MCF 10A (cell line): ENCODE results near the gene MAML2. TPM values are rescaled to one million over a fixed set of nuclear protein-coding genes. Genes with fewer than 3 reads are reported as not detected.

Experiments used
- BruUV-seq: library from RNA; stranded (reverse); fragments of 400-500 nt; replicated peaks from 2 replicates; lab custom pipeline; 2021; lab: Mats Ljungman, UMichigan
- CTCF ChIA-PET: fragments of 300-600 bp; sonication (Branson Sonifier 250); formaldehyde crosslinking; extraction: SDS; loops from one replicate; lab custom pipeline; 2021; ENCODE audit warnings: antibody characterized with exemption, inconsistent platforms; lab: Yijun Ruan, JAX
- POLR2A ChIA-PET: fragments of 300-600, 350-650 bp; sonication (Branson Sonifier 250); formaldehyde crosslinking; extraction: SDS; loops from one replicate; lab custom pipeline; 2020; ENCODE audit warnings: antibody characterized with exemption, inconsistent platforms; lab: Yijun Ruan, JAX
- DNase-seq: peaks from one replicate; pipeline ENCODE4 v3.0.0-alpha.2; 2018; ENCODE audit not compliant: unreplicated experiment
- H3K27ac Mint-ChIP-seq: one replicate; pipeline ENCODE4 v1.8.0; 2022; ENCODE audit warnings: mild to moderate bottlenecking, low read depth, mixed read lengths; ENCODE audit not compliant: unreplicated experiment
- H3K27me3 Mint-ChIP-seq: one replicate; pipeline ENCODE4 v1.8.0; 2022; ENCODE audit warnings: mixed read lengths; ENCODE audit not compliant: insufficient read depth, unreplicated experiment
- H3K36me3 Mint-ChIP-seq: one replicate; pipeline ENCODE4 v1.8.0; 2022; ENCODE audit warnings: mild to moderate bottlenecking, moderate library complexity, mixed read lengths; ENCODE audit not compliant: insufficient read depth, unreplicated experiment
- H3K4me1 Mint-ChIP-seq: one replicate; pipeline ENCODE4 v1.8.0; 2022; ENCODE audit warnings: mixed read lengths; ENCODE audit not compliant: insufficient read depth, unreplicated experiment
- H3K4me3 Mint-ChIP-seq: one replicate; pipeline ENCODE4 v1.8.0; 2022; ENCODE audit warnings: mild to moderate bottlenecking, moderate library complexity, mixed read lengths; ENCODE audit not compliant: unreplicated experiment
- H3K9me3 Mint-ChIP-seq: one replicate; pipeline ENCODE4 v1.8.0; 2022; ENCODE audit warnings: mixed read lengths; ENCODE audit not compliant: unreplicated experiment
- CTCF ChIP-seq: fragments of 200-600 bp; IDR thresholded peaks from one replicate; pipeline ENCODE4 v1.8.0; 2022; ENCODE audit warnings: antibody characterized with exemption, mild to moderate bottlenecking; ENCODE audit not compliant: unreplicated experiment
- intact Hi-C: fragments of 100-400 bp; cut with micrococcal nuclease; formaldehyde crosslinking; loops from 2 replicates; pipeline ENCODE4 v1.14.1; 2022
- total RNA-seq: library from RNA; stranded (reverse); gene quantifications from 2 replicates; pipeline ENCODE4 v1.2.3, GENCODE V29; 2022

Gene MAML2
- total RNA-seq, 1 experiment from 2014 or later = 8.6 TPM

GRCh38 chr11:96006037-96006436 is 337.0 kb downstream of the MAML2 start:
- ChIA-PET CTCF (interaction anchor here (0.9 kb wide), 1 partner anchor 10 kb away, joined by 5 read pairs; no protein-coding TSS in a partner anchor), POLR2A (no interaction called here)
- DNase-seq = no peak
- no peak overlapping the region for H3K4me3 Mint-ChIP-seq
- intact Hi-C loops = no loop called here
- TF ChIP-seq CTCF = no peak
- peaks cover 14% of the 10 kb centered on the region for H3K9me3 Mint-ChIP-seq
- no peaks in the 10 kb centered on the region for H3K27me3 Mint-ChIP-seq
- H3K27ac Mint-ChIP-seq = no peak overlapping the region
- no TSS peak for BruUV-seq
- H3K36me3 Mint-ChIP-seq = peaks cover 6% of the 10 kb centered on the region
- peaks cover 7% of the 10 kb centered on the region for H3K4me1 Mint-ChIP-seq

GRCh38 chr11:96004862-96005261 is 338.1 kb downstream of the MAML2 start:
- H3K9me3 Mint-ChIP-seq = peaks cover 14% of the 10 kb centered on the region
- no peak overlapping the region for H3K27ac Mint-ChIP-seq
- no peak for TF ChIP-seq CTCF
- intact Hi-C loops = no loop called here
- H3K4me1 Mint-ChIP-seq = peaks cover 7% of the 10 kb centered on the region
- no peak overlapping the region for H3K4me3 Mint-ChIP-seq
- peaks cover 6% of the 10 kb centered on the region for H3K36me3 Mint-ChIP-seq
- no TSS peak for BruUV-seq
- DNase-seq = no peak
- CTCF ChIA-PET = no interaction called here
- no peaks in the 10 kb centered on the region for H3K27me3 Mint-ChIP-seq
- POLR2A ChIA-PET = no interaction called here

- H3K9me3 Mint-ChIP-seq = peaks cover 14% of the 10 kb centered on the region
- intact Hi-C loops = no loop called here
- no peak overlapping the region for H3K4me3 Mint-ChIP-seq
- no peak overlapping the region for H3K27ac Mint-ChIP-seq
- TF ChIP-seq CTCF = no peak
- no peak for DNase-seq
- no peaks in the 10 kb centered on the region for H3K27me3 Mint-ChIP-seq
- ChIA-PET CTCF (no interaction called here), POLR2A (no interaction called here)
- BruUV-seq = no TSS peak
- H3K36me3 Mint-ChIP-seq = peaks cover 6% of the 10 kb centered on the region
- H3K4me1 Mint-ChIP-seq = peaks cover 7% of the 10 kb centered on the region
These were observed 340.2 kb downstream of the MAML2 start for GRCh38 chr11:96002754-96003290.

GRCh38 chr11:96002339-96002738 is 340.7 kb downstream of the MAML2 start:
- Mint-ChIP-seq H3K4me1 (peaks cover 7% of the 10 kb centered on the region), H3K27me3 (no peaks in the 10 kb centered on the region), H3K4me3 (no peak overlapping the region), H3K36me3 (peaks cover 6% of the 10 kb centered on the region), H3K9me3 (peaks cover 14% of the 10 kb centered on the region), H3K27ac (no peak overlapping the region)
- no peak for DNase-seq
- intact Hi-C loops = no loop called here
- ChIA-PET CTCF (no interaction called here), POLR2A (no interaction called here)
- no peak for TF ChIP-seq CTCF
- BruUV-seq = no TSS peak
